Right lobe of liver (tissue), 4 donors: ENCODE measurements around the gene MYH7B.

Experiments used
- POLR2A ChIP-seq: fragments of 450-650 bp; IDR thresholded peaks from one replicate; pipeline ENCODE4 v1.6.1; 2017; ENCODE audit warnings: antibody characterized with exemption, mild to moderate bottlenecking
- TF ChIP-seq, protein P1 (sequence below), 4 donors: fragments of 200-600 bp in 3 of 4; fragments of 450-650 bp in 1 of 4; IDR thresholded peaks; one replicate each; pipeline versions ENCODE4 v1.5.1 to v1.8.0; 2016 to 2022; ENCODE audit warnings: antibody characterized with exemption in 4 of 4, mild to moderate bottlenecking in 2 of 4
- donor health status: DM: no; HTN: no; CAD: no.
- donor health status: DM: no; HTN: no; CAD: no.
- donor health status: DM: no; HTN: yes; CAD: no.

DNA sequence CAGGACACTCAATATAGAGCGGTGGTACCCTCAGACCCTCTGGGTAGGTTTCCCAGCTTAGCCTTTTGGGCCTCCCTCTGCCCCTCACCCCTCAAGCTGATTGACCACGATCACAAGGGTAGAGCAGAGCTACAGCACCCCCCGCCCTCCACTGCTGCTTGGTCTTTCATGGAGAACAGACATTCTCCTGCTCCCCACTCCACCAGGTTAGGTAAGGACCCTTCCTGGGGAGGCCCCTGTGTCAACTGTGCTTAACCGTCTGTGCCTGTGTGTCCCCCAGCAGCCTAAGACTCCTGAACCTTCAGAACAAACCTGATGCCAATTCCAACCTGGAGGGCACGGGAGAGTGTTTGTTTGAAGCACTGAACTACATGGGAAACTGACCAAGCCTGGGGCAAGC, 11.8 kb downstream of the MYH7B start:
- TF ChIP-seq, protein P1, sequence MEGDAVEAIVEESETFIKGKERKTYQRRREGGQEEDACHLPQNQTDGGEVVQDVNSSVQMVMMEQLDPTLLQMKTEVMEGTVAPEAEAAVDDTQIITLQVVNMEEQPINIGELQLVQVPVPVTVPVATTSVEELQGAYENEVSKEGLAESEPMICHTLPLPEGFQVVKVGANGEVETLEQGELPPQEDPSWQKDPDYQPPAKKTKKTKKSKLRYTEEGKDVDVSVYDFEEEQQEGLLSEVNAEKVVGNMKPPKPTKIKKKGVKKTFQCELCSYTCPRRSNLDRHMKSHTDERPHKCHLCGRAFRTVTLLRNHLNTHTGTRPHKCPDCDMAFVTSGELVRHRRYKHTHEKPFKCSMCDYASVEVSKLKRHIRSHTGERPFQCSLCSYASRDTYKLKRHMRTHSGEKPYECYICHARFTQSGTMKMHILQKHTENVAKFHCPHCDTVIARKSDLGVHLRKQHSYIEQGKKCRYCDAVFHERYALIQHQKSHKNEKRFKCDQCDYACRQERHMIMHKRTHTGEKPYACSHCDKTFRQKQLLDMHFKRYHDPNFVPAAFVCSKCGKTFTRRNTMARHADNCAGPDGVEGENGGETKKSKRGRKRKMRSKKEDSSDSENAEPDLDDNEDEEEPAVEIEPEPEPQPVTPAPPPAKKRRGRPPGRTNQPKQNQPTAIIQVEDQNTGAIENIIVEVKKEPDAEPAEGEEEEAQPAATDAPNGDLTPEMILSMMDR (IDR thresholded peaks at IDR 0.05), result no peak
- no peak for TF ChIP-seq POLR2A
